Stimulated activated naive CD4-positive, alpha-beta T cell (primary cell): ENCODE data around the gene MAP3K3.

Source experiments
- DNase-seq, 6 experiments: peaks; one replicate each; lab custom pipeline; 2025; lab: John Stamatoyannopoulos, UW

MAP3K3 gene

DNA sequence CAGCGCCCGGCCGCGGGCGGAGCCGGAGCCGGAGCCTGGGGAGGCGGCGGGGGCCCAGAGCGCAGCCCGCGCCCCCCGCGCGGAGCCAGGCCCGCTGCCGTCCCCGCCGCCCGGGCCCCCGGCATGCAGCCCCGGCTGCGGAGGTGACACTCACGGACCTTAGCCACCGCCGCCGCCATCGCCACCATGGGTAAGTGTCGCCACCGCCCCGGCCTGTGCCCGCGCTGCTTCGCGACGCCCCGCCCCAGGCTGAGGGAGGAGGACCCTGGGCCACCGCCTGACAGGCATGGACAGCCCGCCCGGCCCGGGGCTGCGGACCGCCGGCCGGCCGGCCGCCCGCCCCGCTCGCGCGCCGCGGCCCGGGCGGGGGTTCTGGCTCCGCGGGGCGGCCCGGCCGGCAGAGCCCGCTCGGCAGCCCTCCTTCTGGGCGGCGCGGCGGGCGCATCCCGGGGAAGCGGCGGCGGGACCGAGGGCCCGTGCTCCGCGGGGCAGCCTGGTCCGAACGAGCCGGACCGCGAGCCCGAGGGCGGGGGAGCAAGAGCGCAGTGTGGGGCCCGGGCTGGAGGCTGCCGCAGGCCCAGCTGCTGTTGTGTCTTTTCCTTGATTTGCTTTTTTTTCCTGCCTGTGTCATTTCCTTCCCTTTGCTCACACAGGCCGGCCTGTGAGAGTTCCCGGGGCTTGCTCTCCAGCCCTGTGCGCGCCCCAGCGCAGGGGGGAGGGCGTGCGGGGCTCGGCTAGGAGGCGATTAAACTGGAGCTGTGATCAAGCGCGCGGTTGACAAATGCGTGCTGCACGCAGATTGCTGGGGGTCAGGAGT, 565 bp downstream of the MAP3K3 start:
- peak; percentile 15 to 46 (median 25) for DNase-seq

DNA sequence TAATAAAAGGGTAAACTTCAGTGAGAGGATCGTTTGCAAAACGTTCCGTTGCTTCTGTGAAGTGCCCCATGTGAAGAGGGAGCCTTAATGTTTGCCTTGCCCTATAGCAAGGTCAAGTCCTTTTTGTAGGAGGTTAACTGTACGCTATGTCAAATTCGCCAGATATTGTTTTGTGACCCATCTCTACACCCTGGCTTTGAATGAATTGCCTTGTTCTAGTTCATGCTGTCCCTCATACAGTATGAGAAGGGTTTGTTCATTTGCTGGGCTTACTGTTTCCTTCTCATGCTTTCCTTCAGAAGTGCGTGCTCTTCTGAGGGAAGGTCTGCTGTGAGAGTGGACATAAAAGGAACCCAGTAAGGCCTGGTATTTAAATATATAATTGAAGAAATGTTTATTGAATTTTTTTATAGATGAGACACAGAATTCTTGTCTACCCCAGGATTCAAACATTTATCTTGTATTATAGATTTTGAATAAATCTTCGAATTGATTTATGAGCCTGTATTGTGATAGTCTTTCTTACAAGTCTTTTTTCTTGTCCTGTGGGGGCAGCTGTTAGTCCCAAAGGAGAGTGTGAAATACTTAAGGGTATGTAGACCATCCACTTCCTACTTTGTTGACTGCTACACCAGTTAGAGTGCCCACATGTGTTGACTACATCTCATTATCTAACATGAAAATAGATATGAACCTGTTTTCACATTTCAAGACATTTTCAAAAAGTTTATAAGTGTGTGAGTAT, 1.7 kb downstream of the MAP3K3 start:
- DNase-seq, result no peak

DNA sequence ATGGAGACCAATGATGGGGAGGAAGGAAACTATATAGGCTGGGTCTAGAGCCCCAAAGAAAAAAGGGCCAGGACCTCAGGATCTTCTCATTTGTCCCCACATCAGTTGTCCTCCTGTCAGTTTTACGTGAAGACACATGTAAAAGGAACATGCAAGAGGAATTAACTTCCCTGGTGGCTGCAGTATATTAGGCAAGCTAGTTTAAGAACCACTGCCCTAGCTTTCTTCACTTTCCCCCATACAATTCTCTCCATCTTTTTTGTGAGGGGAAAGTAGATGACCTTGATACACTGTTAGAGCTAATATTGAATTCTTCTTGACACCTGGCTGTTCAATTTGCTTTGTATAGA, 2.3 kb downstream of the MAP3K3 start:
- no peak for DNase-seq

DNA sequence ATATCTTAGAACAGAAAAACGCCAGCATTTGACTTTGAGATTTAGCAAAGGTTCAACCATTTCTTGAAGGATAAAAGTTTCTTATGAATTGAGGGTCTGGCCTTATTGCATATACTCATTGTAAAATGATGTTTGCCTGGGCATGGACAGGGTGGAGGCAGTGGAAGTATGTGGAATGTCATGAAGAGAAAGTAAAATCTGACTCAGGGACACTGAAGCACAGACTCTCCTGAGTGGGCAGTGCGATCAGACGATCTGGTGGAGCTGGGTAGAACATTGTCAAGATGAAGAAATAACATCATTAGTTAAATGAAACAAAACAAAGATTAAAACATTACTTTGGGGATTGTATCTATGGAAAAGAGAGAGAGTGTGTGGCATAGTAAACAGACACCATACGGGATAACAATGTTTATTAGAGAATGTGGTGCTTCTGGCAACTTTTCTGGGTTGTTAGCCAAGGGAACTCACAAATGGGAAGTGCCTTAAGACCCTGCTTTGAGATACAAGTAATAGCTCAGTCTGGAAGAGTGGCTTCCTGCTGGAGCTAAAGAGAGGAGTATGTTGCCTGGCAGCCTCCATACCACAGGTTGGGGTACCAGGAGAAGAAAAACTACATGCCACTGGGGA, 4.4 kb downstream of the MAP3K3 start:
- no peak for DNase-seq

DNA sequence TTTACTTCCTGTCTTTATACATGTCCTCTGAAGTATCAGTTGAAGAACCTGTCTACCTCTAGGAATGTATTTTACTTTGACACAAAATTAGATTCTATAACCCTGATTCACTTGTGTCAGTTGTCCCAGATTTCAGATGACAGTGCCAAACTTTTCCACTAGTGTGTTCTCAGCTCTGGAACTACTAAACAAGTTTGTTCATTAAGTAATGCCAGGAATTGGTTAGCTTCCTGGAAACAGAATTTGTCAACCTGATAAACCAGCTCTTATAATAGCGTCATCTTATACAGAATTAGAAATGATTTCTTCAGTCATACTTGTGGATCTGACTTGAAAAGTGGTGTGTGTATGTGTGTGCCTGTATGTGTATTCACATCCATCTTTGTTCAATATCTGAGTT, 7.4 kb downstream of the MAP3K3 start:
- DNase-seq, result no peak

DNA sequence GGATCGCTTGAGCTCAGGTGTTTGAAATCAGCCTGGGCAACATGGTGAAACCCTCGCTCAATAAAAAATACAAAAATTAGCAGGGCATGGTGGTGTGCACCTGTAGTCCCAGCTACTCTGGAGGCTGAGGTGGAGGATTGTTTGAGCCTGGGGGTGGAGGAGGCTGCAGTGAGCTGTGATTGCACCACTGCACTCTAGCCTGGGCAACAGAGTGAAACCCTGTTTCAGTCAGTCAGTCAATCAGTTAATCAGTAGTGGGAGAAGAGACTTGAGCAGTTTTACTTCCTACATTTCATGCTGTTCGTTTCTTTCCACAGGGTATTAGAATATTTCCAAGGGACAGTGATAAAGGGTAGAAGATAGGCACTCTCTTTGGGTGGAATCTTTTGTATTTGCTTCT, 8.8 kb downstream of the MAP3K3 start:
- DNase-seq, result no peak

DNA sequence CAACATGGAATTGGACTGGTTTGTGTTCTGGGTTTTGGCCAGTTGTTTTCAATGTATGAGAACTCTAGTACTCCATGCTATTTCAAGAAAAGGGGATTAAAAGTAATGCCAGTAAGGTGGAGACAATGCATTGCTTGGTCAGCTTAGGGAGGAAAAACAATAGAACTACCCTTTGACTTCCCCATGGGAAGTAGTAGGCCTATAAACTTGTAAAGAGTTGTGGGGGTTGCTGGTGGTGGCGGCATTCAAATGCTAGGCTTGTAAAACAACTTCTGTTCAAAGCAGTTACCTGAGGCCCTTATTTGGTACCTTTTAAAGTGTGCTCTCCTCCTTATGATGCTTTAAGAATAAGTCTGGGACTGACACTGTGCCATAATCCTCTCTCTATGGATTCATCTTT, 9.4 kb downstream of the MAP3K3 start:
- DNase-seq, result no peak

DNA sequence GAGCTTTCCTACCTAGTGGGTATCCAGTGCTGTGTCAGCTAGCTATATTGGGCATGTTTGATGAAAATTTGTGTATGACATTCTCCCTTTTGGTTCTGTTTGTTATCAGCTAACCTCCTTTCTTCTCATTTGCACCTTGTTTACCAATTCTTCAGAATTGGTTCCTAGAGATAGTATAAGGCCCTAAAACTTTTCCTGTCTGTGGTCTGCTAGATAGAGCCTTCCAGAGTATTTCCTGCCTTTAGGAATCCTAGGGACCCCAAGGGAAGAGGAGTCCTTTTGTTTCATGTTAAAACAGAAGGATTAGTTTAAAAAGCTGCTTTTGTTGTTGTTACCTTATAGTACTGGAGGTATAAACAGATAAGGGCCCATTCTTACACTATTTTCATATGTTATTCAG, 11.5 kb downstream of the MAP3K3 start:
- no peak for DNase-seq

DNA sequence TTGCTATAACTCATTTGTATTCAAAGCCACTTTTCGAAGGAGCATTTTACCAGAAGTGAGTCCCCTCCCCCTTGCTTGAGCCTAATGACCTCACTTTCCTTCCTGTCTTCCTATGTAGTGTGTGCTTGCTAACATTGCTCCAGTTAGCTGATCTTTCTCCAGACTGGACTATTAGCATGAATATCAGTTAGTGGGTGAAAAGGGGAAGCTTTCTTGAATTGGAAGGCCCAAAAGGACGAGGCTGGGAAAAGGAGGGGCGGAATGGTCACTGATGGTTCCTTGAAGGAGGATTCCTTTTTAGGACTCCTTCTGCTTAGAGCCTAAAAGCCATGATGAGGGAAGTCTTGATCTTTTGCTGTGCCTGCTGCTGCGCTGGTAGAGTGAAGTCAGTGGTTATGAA, 11.9 kb downstream of the MAP3K3 start:
- DNase-seq, result no peak

DNA sequence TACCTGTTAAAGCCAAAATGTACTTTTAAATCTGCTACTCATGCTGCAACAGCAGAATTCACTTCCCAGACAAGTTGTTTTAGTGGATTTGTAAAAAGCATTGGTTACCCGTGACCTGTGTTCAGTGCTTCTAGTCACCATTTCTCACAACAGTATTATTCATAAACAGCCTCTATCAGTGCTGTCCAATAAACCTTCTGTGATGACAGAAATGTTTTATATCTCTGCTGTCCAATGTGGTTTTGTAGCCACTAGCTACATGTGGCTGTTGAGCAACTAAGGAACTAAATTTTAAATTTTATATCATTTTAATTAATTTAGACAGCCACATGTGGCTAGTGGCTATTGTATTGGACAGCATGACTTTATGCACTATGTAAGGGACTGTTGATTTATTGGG, 12.6 kb downstream of the MAP3K3 start:
- DNase-seq, result no peak

DNA sequence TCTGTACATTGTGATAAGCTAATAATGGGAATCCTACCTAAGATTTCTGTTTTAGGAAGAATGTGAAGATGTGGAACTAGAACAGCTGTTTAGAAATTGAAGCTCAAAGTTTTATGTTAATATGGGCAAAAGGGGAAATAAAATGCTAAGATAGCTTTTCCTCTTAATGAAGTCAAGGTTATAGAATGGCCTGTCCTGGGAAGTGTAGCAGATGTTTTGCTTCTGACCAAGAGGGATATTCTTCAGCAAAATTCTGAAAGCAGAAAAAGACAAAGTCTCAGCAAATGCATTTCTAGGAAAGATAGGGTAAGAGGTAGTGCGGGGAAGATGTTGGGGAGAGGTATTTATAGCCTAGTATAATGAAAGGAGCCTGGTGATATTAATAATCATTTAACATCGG, 13.1 kb downstream of the MAP3K3 start:
- no peak for DNase-seq

DNA sequence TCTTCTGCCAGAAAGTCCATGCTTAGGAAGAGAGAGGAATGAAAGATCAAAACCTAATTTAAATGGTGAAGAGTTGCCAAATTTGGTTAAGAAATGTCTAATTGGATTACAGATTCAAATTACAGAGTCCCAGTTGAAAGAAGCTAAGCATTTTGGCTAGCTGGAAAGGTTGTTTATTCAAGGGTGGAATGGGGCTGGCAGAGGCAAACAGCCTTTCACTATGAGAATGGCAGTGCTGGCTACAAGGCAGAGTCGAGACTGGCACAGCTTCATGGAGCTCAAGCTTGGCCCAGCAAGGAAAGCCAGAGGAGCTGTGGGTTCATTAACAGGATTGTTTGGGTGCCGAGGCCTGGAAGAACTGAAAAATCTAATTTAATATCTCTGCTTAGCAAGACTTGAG, 13.6 kb downstream of the MAP3K3 start:
- no peak for DNase-seq

DNA sequence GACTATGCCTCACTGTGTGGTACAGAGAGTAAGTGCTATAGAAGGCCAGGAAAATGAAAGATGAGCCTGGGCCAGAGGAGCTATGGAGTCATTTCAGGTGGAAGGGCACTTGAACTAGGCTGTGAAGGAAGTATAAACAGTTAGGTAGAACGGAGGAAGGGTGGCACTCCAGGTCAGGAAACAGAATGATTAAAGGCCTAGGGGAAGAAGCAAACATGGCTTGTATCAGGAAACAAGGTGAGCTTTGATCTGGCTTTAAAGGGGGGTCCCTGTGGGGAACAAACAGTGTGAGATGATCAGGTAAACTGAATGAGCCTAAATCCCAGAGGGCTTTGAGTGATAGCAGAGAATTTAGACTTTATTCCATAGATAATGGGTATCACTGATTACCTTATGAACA, 16.9 kb downstream of the MAP3K3 start:
- peak in 2 of 6 experiments; percentile 3 to 21 for DNase-seq

DNA sequence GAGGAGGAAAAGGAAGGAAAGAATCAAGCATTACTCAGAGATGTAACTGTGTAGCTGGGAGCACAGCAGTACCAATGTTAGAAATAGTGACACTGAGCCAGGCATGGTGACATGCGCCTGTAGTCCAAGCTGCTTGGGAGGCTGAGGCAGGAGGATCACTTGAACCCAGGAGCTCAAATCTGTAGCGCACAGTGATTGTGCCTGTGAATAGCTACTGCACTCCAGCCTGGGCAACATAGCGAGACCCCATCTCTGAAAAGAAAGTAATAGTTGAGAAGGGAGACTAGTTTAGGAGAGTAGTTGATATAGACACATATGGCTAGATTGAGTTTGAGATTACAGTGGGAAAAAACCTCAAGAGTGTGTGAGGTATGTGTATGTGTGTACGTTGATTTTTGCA, 17.8 kb downstream of the MAP3K3 start:
- no peak for DNase-seq

DNA sequence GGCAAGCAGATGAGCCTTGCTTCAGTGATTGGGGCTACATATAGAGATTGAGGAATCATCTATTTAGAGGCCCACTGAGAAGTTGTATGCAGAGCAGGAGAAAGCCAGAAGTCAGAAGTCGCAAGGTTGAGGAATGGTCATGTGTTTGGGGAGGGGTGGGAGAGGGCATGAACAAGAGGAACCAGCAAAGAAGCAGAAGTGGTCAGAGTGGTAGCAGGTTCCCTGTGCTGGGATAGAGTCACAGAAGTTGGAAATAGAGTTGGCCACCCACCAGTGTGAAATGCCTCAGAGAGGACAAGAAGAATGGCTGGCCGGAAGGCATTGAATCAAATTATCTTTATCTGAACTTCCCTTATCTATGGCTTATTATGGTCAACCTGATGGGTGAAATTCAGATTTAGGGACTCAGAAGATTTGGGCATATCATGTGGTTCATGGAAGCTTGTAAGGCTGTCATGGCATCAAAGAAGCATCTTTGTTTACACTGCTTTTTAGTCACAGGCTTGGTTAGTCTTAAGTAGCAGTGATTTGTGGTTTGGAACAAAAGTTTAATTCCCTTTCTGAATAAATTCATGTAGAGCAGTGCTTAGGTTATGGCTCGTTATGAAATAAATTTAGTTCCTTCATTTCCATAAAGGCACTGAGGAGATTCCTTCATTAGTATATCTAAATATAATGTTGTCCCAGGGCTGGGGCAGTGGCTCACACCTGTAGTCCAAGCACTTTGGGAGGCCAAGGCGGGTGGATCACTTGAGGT, 19.7 kb downstream of the MAP3K3 start:
- no peak for DNase-seq

DNA sequence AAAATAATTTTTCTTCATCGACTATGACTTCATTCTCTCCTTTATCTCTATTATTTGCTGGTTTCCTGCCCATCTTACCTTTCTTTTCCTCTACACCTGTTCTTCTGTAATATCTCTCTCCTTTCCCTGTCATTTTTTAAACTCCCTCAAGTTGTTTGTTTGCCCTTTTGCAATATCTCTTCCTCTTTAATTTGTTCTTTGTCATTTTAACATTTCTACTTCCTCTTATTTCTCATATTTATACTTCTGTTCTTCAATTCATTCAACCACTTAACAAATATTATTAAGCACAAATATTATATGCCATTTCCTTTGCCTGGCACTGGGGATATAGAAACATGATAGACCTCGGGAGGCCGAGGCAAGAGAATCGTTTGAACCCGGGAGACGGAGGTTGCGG, 22.6 kb downstream of the MAP3K3 start:
- DNase-seq, result no peak

DNA sequence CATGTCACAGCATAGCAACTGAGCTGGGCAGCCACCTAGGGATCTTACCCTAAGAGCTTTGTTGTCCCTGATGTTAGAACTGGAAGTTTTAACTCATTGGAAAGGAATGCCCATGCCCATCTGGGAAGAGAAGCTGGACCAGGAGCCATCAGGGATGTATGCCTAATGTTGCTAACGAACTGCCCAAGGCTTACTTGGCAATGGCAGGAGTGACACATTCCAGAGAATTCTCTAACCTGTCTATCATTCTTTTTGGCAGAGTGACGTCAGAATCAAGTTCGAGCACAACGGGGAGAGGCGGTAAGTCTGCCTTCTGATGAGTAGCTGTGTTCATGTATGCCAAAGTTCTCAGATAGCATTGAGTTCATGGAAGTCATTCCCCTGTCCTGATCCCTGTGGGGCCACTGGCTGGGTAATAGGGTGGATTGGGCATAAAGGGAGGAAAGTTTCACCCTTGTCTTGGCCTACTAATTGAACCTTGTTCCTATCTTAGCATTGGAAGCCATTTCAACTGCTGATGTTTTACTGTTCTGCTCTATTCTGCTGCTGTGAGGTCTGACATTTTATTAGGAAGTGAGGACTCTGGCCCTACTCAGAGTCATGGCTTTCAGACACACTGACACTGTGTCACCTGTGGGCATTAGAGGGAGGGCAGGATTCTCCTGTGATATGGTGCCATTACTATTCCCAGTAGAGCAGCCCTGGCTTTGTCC, 23.7 kb downstream of the MAP3K3 start:
- no peak for DNase-seq

DNA sequence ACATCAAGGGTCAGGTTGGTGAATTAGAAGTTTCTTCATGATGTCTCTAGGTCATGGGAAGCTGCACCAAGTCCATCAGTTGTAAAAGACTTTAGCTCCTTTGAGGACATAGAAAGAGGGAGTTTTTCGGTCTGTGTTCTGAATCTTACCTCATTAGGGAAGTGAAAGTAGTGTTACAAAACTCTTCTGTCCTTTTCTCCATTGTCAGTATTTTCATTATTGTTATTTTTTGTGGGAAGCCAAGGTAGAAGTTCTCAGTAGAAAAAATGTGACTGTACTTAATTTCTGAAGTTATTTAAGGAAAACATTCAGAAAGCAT, 24.2 kb downstream of the MAP3K3 start:
- no peak for DNase-seq

DNA sequence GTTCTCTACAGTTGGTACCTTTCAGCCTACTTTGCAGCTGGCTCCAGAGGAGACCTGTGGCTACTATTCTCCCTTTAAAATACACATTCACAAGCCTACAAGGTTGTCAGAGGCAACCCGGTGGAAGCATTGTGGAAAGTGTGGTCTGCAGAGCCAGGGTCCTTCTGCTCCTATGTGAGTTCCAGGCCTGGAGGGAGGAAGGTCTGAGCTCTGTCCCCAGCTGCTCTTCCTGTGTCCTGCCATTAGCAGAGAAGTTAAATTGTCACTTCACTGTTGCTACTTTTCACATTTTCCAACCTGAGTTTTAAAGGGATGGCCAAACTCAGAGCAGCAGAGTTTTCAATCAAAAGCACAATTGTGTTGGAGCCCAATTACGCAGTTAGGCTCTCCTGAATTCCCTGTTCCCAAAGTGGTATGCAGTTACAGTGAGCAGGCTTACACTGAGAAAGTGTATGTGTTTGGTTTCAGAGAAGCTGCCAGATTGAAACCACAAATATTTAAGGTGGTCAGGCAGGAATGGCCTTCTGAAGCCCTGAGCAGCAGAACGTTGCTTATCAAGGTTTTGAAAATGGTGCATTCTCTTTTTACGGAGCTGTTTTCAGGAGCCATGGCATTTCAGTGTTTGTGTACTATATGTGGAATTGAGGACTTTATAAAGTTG, 25.0 kb downstream of the MAP3K3 start:
- no peak for DNase-seq

DNA sequence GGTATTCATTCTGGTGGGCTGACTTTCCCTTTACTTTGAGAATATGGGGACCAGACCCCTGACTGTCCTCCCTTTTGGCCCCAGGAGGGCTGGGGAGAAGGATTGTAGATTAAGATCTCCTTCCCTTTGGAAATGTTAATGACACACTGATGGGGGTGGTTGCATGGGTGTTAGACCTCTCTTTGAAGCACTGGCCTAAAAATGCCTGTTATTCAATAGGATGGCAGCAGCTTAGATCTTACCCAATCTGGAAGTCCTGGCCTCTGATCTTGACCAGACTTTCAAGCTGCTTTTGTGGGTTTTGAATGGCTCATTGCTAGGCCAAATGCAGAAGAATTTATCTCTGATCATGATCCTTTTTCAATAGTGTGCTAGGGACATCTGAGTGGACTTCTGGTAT, 25.7 kb downstream of the MAP3K3 start:
- no peak for DNase-seq

DNA sequence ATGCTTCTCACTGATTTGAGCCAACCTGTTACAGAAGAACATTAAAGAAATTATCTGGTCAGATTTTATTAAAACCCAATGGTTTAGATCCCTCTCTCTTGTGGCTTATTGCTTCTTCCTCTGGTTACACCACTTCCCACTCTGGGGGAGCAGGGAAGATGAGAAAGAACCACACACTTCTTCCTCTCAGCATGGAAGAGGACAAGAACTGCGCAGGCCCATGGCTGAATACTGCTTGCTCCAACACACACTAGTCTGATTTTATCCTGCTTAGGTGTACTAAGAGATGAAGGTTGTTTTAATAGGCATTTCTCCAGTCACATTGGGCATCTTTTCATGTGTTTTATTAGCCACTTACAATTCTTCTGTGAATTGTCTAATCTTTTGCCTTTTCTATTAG, 27.6 kb downstream of the MAP3K3 start:
- DNase-seq, result no peak

DNA sequence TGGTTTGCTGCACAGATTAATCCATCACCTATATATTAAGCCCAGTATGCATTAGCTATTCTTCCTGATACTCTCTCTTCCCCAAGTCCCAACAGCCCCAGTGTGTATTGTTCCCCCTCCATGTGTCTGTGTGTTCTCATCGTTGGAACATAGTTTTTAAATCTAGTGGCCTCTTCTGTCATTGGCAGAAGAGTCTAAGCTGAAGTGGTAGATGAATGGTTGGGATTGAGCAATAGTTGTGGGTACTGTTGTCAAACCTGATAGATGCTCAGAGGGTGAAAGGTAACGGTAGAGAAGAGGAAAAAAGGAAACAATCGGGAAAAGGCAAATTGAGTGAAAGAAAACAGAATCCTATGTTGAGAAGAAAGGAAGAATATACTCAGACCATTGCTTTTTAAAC, 29.9 kb downstream of the MAP3K3 start:
- DNase-seq, result no peak
